ENCODE results near the gene NECTIN1. TPM values are rescaled to one million over a fixed set of nuclear protein-coding genes. Genes with fewer than 3 reads are reported as not detected.
"Not testable (repeated sequence)": the region's sequence is repeated elsewhere in the genome, so short reads cannot be mapped to it uniquely, and the experiment has no call there.

The NECTIN1 gene
- total RNA-seq, 4 donors from 2014 or later = 2.2 to 4.3 (median 2.5) TPM

DNA sequence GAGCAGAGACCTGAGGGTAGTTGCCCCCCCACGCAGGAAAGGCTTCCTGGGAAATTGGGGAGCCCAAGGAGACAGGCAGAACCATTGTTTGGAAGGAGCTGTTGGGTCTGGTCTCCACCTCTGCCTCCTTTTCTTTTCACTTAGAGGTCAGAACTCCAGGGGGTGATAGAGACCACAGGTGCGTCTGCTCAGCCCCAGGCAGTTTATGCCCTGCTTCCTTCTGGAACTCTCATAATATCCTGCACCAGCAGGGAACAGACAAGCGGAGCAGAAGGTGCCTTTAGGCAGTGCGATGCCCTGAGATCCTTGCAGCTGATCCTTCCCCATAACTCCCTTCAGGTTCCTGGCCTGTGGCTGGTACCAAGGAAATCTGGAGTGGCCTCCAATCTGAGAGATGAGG, 120.2 kb downstream of the NECTIN1 start:
- no peak for DNase-seq (ENCODE audit: low spot score)
- no peak for ATAC-seq (ENCODE audit: low FRiP score)
- TF ChIP-seq, protein P1, sequence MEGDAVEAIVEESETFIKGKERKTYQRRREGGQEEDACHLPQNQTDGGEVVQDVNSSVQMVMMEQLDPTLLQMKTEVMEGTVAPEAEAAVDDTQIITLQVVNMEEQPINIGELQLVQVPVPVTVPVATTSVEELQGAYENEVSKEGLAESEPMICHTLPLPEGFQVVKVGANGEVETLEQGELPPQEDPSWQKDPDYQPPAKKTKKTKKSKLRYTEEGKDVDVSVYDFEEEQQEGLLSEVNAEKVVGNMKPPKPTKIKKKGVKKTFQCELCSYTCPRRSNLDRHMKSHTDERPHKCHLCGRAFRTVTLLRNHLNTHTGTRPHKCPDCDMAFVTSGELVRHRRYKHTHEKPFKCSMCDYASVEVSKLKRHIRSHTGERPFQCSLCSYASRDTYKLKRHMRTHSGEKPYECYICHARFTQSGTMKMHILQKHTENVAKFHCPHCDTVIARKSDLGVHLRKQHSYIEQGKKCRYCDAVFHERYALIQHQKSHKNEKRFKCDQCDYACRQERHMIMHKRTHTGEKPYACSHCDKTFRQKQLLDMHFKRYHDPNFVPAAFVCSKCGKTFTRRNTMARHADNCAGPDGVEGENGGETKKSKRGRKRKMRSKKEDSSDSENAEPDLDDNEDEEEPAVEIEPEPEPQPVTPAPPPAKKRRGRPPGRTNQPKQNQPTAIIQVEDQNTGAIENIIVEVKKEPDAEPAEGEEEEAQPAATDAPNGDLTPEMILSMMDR (IDR thresholded peaks at IDR 0.05) = no peak

DNA sequence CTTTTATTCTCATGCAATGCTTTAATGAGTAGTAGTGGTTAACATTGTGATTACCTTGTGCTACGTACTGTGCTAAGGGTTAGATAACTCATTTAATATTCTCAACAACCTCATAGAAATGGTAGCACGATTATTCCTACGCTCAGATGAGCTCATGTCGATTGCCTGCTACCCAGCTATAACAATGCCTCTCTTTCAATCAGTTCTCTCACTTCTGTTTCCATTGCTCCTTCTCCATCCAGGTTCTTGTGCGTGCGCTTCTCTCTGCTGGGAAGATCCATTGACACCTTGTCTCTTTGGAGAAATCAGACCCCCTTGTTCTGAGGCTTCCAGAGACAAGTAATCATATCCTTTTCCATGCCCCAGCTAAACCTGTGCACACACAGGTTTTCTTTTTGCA, 120.8 kb downstream of the NECTIN1 start:
- no peak for DNase-seq (ENCODE audit: low spot score)
- TF ChIP-seq, protein P1 (IDR thresholded peaks at IDR 0.05) = no peak
- no peak for ATAC-seq (ENCODE audit: low FRiP score)

DNA sequence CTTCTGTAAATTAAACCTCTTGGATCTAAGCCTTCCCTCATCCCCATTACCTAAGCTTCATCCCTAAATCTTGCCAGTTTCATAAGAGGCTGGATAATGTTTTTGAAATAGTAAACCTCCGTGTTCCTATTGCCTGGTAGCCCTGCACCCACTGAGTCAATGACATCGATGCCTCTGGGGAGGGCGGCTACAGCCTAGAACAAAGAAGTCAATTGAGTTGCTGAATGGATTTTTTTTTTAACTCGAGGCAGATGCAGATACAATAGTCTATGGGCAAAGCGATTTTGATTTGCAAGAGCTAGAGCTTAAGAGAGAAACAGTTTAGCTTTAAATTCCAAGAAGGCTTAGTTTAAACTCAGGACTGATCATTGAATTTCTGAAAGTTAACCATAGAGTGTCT, 121.3 kb downstream of the NECTIN1 start:
- DNase-seq (ENCODE audit: low spot score) (no peak), ATAC-seq (ENCODE audit: low FRiP score) (no peak)
- TF ChIP-seq, protein P1 (IDR thresholded peaks at IDR 0.05) = no peak

DNA sequence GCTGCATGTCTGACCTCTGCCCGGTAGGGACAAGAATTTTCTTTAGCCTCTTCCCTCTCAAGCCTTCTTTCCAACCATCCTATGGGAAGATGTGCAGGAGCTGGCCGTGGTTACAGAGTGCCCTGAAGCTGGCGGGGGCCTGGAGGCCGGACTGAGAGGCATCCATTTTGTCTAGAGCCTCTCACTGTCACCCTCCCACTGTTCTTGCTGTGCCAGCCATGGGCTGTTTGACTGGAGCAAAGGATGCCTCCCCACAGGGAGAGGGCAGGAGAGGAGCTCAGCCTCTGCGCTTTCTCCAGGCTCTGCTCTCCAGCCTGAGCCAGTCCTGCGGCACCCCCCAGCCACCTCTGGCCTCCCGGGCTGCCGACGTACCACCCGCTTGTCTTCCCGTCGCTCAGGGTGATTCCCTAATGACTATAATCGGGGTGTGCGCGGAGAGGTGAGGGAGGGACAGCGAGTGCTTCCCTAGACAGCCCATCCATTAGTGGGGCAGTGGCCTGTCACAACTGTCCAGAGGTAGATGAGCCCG, 123.8 kb downstream of the NECTIN1 start:
- DNase-seq (ENCODE audit: low spot score) = no peak
- no peak for ATAC-seq (ENCODE audit: low FRiP score)

DNA sequence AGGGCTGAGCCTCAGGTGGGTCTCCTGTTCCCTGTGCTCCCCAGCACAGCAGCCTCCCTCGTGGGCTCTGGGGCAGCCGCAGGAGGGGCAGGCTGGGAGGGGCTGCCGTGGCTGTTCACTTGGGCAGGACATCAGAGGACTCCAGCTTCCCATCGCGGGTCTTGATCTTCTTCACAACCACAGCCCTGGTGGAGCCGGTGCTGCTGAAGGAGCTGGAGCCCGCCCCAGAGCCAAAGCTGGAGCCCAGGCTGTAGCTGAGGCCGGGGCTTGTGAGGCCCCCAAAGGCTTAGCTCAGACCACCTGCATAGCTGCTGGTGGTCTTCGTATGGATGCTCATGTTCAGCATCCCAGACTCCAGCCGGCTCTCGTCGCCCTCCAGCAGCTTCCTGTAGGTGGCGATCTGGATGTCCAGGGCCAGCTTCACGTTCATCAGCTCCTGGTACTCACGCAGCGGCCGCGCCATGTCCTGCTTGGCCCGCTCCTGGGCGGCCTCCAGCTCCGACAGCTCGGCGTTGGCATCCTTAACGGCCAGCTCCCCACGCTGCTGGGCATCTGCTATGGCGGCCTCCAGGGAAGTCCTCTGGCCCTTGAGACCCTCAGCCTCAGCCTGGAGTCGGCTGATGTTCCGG, 126.1 kb downstream of the NECTIN1 start:
- no peak for ATAC-seq (ENCODE audit: low FRiP score)
- DNase-seq (ENCODE audit: low spot score) = no peak
- TF ChIP-seq, protein P1 (IDR thresholded peaks at IDR 0.05) = no peak

More for the DNA sequence above, 123.8 kb downstream of the NECTIN1 start:
- TF ChIP-seq, protein P1 (IDR thresholded peaks at IDR 0.05) = no peak

DNA sequence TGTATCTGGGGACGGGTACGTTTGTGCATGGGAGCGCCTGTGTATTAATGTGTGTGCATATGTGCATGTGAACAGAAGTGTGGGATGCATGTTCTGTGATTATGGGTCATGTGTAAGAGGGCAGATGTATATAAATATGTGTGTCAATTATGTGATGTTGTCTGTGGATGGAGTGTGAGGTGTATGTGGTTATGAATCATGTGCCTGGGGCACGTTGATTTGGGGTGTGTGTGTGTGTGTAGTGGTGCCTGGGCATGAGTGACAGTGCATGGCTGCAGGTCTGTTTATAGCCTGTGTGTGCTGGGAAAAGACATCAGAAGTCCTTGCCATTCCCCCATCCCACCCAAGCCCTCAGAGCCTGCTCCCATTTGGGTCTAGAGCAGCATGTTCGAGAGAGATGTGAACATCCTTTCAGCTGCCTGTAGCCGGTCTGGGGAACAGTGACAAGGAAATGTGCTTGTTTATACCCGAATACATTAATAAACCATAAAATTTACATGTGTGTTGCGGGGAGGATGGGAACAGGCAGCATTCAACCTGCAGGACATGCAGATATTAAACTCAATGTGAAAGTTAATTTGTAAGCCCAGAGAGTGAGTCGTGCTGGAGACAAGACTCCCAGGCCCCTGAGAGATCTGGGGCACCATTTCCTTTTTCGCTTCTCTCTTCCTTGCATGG, 129.0 kb downstream of the NECTIN1 start:
- DNase-seq (ENCODE audit: low spot score) = no peak
- TF ChIP-seq, protein P1 (IDR thresholded peaks at IDR 0.05) = no peak
- no peak for ATAC-seq (ENCODE audit: low FRiP score)

DNA sequence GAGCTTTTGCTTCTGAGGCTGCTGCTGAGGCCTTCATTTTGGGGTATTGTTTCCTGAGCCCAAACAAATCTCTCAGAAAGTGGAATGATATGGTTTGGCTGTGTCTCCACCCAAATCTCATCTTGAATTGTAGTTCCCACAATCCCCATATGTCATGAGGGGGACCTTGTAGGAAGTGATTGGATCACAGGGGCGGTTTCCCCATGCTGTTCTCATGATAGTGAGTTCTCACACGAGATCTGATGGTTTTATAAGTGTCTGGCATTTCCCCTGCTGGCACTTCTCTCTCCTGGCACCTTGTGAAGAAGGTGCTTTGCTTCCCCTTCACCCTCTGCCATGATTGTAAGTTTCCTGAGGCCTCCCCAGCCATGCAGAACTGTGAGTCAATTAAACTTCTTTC, 133.1 kb downstream of the NECTIN1 start:
- DNase-seq (ENCODE audit: low spot score); ATAC-seq (ENCODE audit: low FRiP score): not testable (repeated sequence)

Data from omental fat pad (tissue), 4 donors.